AG04449 (cell line): ENCODE measurements around the gene PREX1.

Experiments used
- CTCF ChIA-PET: fragments of 350-600 bp; formaldehyde crosslinking; extraction: SDS; loops from one replicate; lab custom pipeline; 2021; ENCODE audit warnings: antibody characterized with exemption; lab: Yijun Ruan, JAX
- POLR2A ChIA-PET: fragments of 400-600, 350-600 bp; formaldehyde crosslinking; extraction: SDS; loops from one replicate; lab custom pipeline; 2020; ENCODE audit warnings: antibody characterized with exemption, inconsistent platforms; lab: Yijun Ruan, JAX
- DNase-seq: peaks from one replicate; pipeline ENCODE4 v3.0.0-alpha.2; 2010; ENCODE audit warnings: low read depth, low spot score
- H3K4me3 ChIP-seq: 2 replicates; pipeline ENCODE4 v1.5.1; 2011; ENCODE audit warnings: low read depth, mild to moderate bottlenecking, control low read depth, low read length
- TF ChIP-seq, protein P1 (sequence below): IDR thresholded peaks from one replicate; pipeline ENCODE4 v1.5.1; 2011; ENCODE audit warnings: mild to moderate bottlenecking, moderate library complexity, low read length, control low read depth, inconsistent platforms; ENCODE audit not compliant: insufficient read depth; ENCODE audit errors: missing control alignments

PREX1 gene

DNA sequence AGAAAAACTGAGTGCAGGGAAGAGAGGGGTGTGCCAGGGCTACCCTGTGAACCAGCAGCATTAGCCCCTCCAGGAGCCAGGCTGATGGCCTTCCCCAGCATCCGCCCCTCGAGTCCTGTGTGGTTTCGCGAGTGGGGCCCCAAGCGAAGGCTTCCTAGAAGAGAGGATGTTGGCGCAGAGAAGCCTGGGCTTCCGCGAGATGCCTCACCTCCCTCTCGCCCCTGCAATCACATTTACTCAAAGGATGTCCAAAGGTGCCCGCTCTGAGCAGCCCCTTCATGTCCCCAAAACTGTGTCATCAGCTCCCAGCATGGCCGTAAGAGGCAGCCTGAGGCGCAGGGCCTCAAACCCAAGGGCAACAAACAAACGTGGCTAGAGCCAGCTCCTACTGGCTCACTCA is 111.7 kb downstream of the PREX1 start:
- DNase-seq: no peak
- ChIA-PET CTCF (interaction anchor here (1.2 kb wide), 1 partner anchor 59 kb away, joined by 3 read pairs; no protein-coding TSS in a partner anchor), POLR2A (no interaction called here)
- TF ChIP-seq, protein P1, sequence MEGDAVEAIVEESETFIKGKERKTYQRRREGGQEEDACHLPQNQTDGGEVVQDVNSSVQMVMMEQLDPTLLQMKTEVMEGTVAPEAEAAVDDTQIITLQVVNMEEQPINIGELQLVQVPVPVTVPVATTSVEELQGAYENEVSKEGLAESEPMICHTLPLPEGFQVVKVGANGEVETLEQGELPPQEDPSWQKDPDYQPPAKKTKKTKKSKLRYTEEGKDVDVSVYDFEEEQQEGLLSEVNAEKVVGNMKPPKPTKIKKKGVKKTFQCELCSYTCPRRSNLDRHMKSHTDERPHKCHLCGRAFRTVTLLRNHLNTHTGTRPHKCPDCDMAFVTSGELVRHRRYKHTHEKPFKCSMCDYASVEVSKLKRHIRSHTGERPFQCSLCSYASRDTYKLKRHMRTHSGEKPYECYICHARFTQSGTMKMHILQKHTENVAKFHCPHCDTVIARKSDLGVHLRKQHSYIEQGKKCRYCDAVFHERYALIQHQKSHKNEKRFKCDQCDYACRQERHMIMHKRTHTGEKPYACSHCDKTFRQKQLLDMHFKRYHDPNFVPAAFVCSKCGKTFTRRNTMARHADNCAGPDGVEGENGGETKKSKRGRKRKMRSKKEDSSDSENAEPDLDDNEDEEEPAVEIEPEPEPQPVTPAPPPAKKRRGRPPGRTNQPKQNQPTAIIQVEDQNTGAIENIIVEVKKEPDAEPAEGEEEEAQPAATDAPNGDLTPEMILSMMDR: no peak
- no peak overlapping the region for H3K4me3 ChIP-seq

DNA sequence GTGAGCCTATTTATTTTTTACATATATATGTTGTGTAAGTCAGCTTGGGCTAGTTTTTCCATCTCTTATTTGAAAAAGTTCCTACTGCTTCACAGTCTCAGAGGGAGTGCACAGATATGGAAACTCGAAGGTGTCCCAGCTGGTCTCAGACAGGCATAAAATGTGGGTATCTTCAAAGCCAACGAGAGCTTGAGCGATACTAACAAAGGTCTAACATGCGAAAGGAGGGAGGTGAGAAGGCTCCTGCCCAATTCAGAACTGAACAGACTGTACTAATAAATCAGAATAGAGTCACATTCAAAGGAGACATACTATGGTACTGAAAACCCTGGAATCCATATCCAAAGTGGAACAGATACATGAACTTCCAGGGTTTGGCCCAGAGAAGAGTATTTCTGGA is 113.0 kb downstream of the PREX1 start:
- no peak overlapping the region for H3K4me3 ChIP-seq
- CTCF ChIA-PET: no interaction called here
- TF ChIP-seq, protein P1: no peak

DNA sequence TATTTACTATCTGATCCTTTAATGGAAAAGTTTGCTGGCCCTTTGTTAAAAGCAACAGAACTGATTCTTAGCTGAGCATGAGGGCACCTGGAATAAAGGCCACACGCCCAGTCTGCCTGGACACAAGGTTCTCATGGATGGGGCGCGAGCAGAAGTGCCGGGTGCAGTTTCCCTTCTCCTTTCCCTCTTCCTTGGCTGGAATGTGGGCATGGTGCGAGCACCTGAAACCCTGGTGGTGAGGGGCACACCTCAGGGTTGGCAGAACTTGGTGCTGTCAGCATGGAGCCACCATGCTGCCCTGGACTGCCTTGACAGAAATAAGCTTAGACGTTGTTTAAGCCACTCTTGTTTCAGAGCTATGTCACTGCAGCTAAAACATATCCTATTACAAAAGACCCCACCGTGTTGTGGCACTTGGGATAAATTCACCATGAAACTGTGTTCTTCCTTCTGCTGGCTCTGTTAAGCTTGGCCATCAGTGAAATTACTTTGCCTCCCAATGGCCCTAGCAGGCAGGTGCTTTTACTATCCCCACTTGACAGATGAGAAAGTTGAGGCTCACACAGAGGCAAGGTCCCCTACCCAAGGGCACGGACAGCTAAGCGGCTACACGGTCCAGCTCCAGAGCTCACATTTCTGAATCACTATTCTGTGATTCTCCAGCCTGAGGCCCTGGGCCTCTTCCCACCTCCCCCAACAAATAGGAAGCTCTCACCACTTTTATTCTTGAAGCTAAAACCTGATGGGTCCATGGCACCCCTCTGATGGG is 115.9 kb downstream of the PREX1 start:
- no peak for DNase-seq
- POLR2A ChIA-PET: no interaction called here
- TF ChIP-seq, protein P1: no peak
- CTCF ChIA-PET: interaction anchor here (1.0 kb wide), 1 partner anchor 13 kb away, joined by 3 read pairs; no protein-coding TSS in a partner anchor
- H3K4me3 ChIP-seq: no peak overlapping the region

More for the DNA sequence above, 113.0 kb downstream of the PREX1 start:
- DNase-seq: no peak
- POLR2A ChIA-PET: no interaction called here

DNA sequence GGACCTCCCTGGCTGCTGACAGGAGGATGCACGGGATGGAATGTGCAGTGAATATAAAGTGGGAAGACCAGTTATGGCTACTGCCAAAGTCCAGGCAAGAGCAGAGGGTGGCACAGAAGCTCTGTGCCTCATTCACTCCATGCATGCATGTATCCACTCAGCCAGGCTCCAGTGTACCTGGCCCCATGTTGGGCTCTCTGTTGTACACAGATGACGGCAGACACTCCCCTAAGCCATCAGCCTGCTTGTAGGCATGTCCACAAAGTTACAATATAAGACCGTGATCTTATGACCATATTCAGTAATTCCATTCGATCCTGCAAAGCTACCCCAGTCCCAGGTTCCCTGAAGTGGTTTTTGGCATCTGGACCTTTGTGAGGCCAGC is 116.8 kb downstream of the PREX1 start:
- ChIA-PET CTCF (interaction anchor here (1.0 kb wide), 1 partner anchor 13 kb away, joined by 3 read pairs; no protein-coding TSS in a partner anchor), POLR2A (no interaction called here)
- TF ChIP-seq, protein P1: no peak

DNA sequence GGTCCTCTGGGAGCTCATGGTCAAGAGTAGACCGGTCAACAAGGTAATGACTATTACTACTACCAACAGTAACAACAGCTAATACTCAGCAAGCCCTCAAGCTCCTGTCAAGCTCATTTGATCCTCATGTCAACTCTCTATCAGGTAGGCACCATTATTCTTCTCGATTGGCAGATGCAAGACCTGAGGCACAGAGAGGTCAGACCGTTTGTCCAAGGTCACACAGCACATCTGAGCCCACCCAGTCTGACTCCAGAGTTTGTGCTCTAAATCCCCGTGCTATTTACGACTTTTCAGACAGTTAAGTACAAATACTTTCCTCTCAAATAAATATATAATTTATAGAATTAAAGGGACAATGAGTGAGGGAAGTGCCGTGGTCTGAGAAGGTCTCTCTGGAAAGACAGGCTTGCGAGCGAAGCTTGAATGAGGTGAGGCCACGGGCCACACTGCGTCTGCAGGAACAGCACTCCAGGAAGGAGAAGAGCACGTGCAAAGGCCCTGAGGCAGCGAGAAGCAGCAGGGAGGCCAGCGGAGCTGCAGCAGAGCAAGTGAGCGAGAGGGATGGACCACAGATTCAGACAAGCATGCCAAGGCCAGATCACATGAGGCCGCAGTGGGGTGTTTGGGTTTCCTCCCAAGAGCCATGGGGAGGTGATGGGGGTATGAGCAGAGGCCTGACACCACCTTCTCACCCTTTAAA is 117.3 kb downstream of the PREX1 start:
- H3K4me3 ChIP-seq: no peak overlapping the region
- ChIA-PET CTCF (interaction anchor here (0.9 to 1.7 kb wide), 3 partner anchors 13 to 53 kb away, joined by 3 to 5 read pairs (median 3); no protein-coding TSS in a partner anchor), POLR2A (no interaction called here)
- TF ChIP-seq, protein P1: no peak
- DNase-seq: no peak

More for the DNA sequence above, 116.8 kb downstream of the PREX1 start:
- no peak overlapping the region for H3K4me3 ChIP-seq
- no peak for DNase-seq

DNA sequence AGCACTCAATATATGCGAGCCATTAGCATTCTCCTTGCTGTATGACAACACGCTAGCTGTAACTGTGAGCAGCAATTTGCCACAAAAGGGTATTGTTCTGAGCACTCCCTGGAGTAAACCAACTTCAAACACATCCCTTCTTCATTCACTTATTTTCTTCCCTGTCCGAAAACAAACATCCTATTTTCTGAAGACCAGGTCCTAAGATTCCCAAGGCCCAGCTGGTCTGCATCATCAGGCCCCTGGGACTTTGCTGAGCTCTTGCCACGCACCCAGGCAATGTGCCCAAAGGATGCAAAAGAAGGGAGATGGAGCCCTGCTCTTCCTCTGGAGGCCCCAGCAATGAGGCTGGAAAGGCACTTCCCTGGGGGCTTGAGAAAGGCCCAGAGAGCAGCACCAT is 118.1 kb downstream of the PREX1 start:
- DNase-seq: no peak
- ChIA-PET POLR2A (no interaction called here), CTCF (interaction anchor here (0.9 to 1.7 kb wide), 2 partner anchors 12 to 52 kb away, joined by 3 to 5 read pairs; no protein-coding TSS in a partner anchor)
- TF ChIP-seq, protein P1: no peak
- H3K4me3 ChIP-seq: no peak overlapping the region
